PC-9 (cell line): ENCODE data around the gene TCN1. TPM values are rescaled to one million over a fixed set of nuclear protein-coding genes. Genes with fewer than 3 reads are reported as not detected.
"Not testable (repeated sequence)": the region's sequence is repeated elsewhere in the genome, so short reads cannot be mapped to it uniquely, and the experiment has no call there.

ENCODE experiments used
- BruUV-seq: library from RNA; stranded (reverse); fragments of 400-500 nt; replicated peaks from 2 replicates; lab custom pipeline; 2021; lab: Mats Ljungman, UMichigan
- CTCF ChIA-PET: fragments of 300-600 bp; sonication (Branson Sonifier 250); formaldehyde crosslinking; loops from one replicate; lab custom pipeline; 2022; ENCODE audit warnings: antibody characterized with exemption; lab: Charles Lee
- POLR2A ChIA-PET: fragments of 300-600 bp; sonication (Branson Sonifier 250); formaldehyde crosslinking; loops from one replicate; lab custom pipeline; 2022; ENCODE audit warnings: antibody characterized with exemption; ENCODE audit not compliant: unreplicated experiment; lab: Charles Lee
- DNase-seq, 2 experiments: peaks; one replicate each; pipeline versions ENCODE4 v3.0.0 to v3.0.0-alpha.2; 2015 to 2022; ENCODE audit warnings: mixed read lengths in 1 of 2
- H2AFZ ChIP-seq: fragments of 200-600 bp; sonication (generic); 2 replicates; pipeline ENCODE4 v1.8.1; 2017; ENCODE audit warnings: antibody characterized with exemption
- H3F3A ChIP-seq: fragments of 200-600 bp; sonication (generic); 2 replicates; pipeline ENCODE4 v1.8.1; 2017; ENCODE audit warnings: antibody characterized with exemption, mild to moderate bottlenecking, low read depth; ENCODE audit not compliant: insufficient read depth
- H3K27ac ChIP-seq: fragments of 200-600 bp; sonication (generic); 2 replicates; pipeline ENCODE4 v1.6.1; 2016; ENCODE audit warnings: mixed run types
- H3K27me3 ChIP-seq: fragments of 200-600 bp; sonication (generic); 2 replicates; pipeline ENCODE4 v1.6.1; 2016; ENCODE audit warnings: low read depth, mixed run types; ENCODE audit not compliant: insufficient read depth
- H3K36me3 ChIP-seq: fragments of 200-600 bp; sonication (generic); 2 replicates; pipeline ENCODE4 v1.6.1; 2016; ENCODE audit warnings: low read depth, mixed run types
- H3K4me1 ChIP-seq: fragments of 200-600 bp; sonication (generic); replicated peaks from 2 replicates; pipeline ENCODE4 v1.6.1; 2016; ENCODE audit warnings: mixed run types; ENCODE audit not compliant: insufficient read depth
- H3K4me2 ChIP-seq: fragments of 200-600 bp; sonication (generic); 2 replicates; pipeline ENCODE4 v1.6.1; 2017; ENCODE audit warnings: mixed run types
- H3K4me3 ChIP-seq: fragments of 200-600 bp; sonication (generic); 2 replicates; pipeline ENCODE4 v1.6.1; 2016; ENCODE audit warnings: mixed run types
- H3K79me2 ChIP-seq: fragments of 200-600 bp; sonication (generic); 2 replicates; pipeline ENCODE4 v1.6.1; 2017; ENCODE audit warnings: low read depth, mixed run types
- H3K9me2 ChIP-seq: fragments of 200-600 bp; sonication (generic); 2 replicates; pipeline ENCODE4 v1.8.1; 2017; ENCODE audit warnings: mild to moderate bottlenecking; ENCODE audit not compliant: insufficient read depth
- H3K9me3 ChIP-seq: fragments of 200-600 bp; sonication (generic); 2 replicates; pipeline ENCODE4 v1.8.1; 2016; ENCODE audit warnings: low read depth; ENCODE audit not compliant: insufficient read depth
- H4K20me1 ChIP-seq: fragments of 200-600 bp; sonication (generic); 2 replicates; pipeline ENCODE4 v1.8.1; 2017; ENCODE audit not compliant: insufficient read depth
- CTCF ChIP-seq: fragments of 200-600 bp; sonication (generic); conservative IDR thresholded peaks from 2 replicates; pipeline ENCODE4 v1.6.1; 2017; ENCODE audit warnings: mixed run types, antibody characterized with exemption, mild to moderate bottlenecking, moderate library complexity
- EZH2 ChIP-seq: fragments of 200-600 bp; sonication (generic); IDR thresholded peaks from 2 replicates; pipeline ENCODE4 v1.8.0; 2017; ENCODE audit warnings: antibody characterized with exemption, low read depth
- intact Hi-C: fragments of 100-400 bp; cut with micrococcal nuclease; formaldehyde crosslinking; loops from one replicate; pipeline ENCODE4 v1.10.0; 2022; ENCODE audit not compliant: unreplicated experiment
- total RNA-seq: library from RNA; stranded (reverse); gene quantifications from 2 replicates; pipeline ENCODE4 v1.2.3, GENCODE V29; 2021

TCN1 gene
- total RNA-seq, 1 experiment from 2014 or later: 1.4 TPM

GRCh38 chr11:59898046-59898445 lies 31.8 kb upstream of the TCN1 start:
- ChIA-PET CTCF (interaction anchor here (0.6 kb wide), 1 partner anchor 41 kb away, joined by 3 read pairs; no protein-coding TSS in a partner anchor), POLR2A (no interaction called here)
- no peak for DNase-seq
- H3K27me3 ChIP-seq: no peaks in the 10 kb centered on the region
- no peaks in the 10 kb centered on the region for H3K4me1 ChIP-seq
- no peaks in the 10 kb centered on the region for H3K79me2 ChIP-seq
- BruUV-seq: TSS peak; percentile 44
- H3K9me3 ChIP-seq: no peaks in the 10 kb centered on the region
- H3F3A ChIP-seq: no peaks in the 10 kb centered on the region
- H3K27ac ChIP-seq: no peak overlapping the region
- intact Hi-C loops: no loop called here
- no peak overlapping the region for H3K4me3 ChIP-seq
- H4K20me1 ChIP-seq: no peaks in the 10 kb centered on the region
- TF ChIP-seq CTCF (no peak), EZH2 (no peak)
- H3K4me2 ChIP-seq: no peak overlapping the region
- no peaks in the 10 kb centered on the region for H3K36me3 ChIP-seq
- H3K9me2 ChIP-seq: no peaks in the 10 kb centered on the region; the same call in 1 of the 2 replicates
- no peak overlapping the region for H2AFZ ChIP-seq

GRCh38 chr11:59894616-59895015 lies 28.3 kb upstream of the TCN1 start:
- no peak for DNase-seq
- TF ChIP-seq CTCF (no peak), EZH2 (no peak)
- H4K20me1 ChIP-seq: no peaks in the 10 kb centered on the region
- H2AFZ ChIP-seq: no peak overlapping the region
- H3F3A ChIP-seq: no peaks in the 10 kb centered on the region
- no TSS peak for BruUV-seq
- no peaks in the 10 kb centered on the region for H3K4me1 ChIP-seq
- CTCF ChIA-PET: no interaction called here
- intact Hi-C loops: no loop called here
- no peaks in the 10 kb centered on the region for H3K36me3 ChIP-seq
- H3K9me2 ChIP-seq: no peaks in the 10 kb centered on the region; the same call in 1 of the 2 replicates
- H3K4me2 ChIP-seq: no peak overlapping the region
- no peaks in the 10 kb centered on the region for H3K79me2 ChIP-seq
- no peaks in the 10 kb centered on the region for H3K9me3 ChIP-seq
- H3K27me3 ChIP-seq: no peaks in the 10 kb centered on the region
- POLR2A ChIA-PET: interaction anchor here (0.7 kb wide), 1 partner anchor 827 kb away, joined by 11 read pairs; no protein-coding TSS in a partner anchor
- no peak overlapping the region for H3K27ac ChIP-seq
- no peak overlapping the region for H3K4me3 ChIP-seq

- H2AFZ ChIP-seq: no peak overlapping the region
- H3K79me2 ChIP-seq: no peaks in the 10 kb centered on the region
- H3K9me3 ChIP-seq: 0 out of 2 replicates have a peak, but pooled peaks cover 6% of the 10 kb centered on the region
- TF ChIP-seq CTCF (no peak), EZH2 (no peak)
- POLR2A ChIA-PET: no interaction called here
- no peaks in the 10 kb centered on the region for H3K4me1 ChIP-seq
- no peaks in the 10 kb centered on the region for H3F3A ChIP-seq
- H3K27ac ChIP-seq: no peak overlapping the region
- H3K36me3 ChIP-seq: no peaks in the 10 kb centered on the region
- no peak overlapping the region for H3K4me2 ChIP-seq
- no peaks in the 10 kb centered on the region for H3K9me2 ChIP-seq
- CTCF ChIA-PET: no interaction called here
- BruUV-seq: no TSS peak
- no peak overlapping the region for H3K4me3 ChIP-seq
- no peak for DNase-seq
- no peaks in the 10 kb centered on the region for H3K27me3 ChIP-seq
- intact Hi-C loops: no loop called here
- no peaks in the 10 kb centered on the region for H4K20me1 ChIP-seq
Observed at GRCh38 chr11:59891781-59892181, 25.5 kb upstream of the TCN1 start.

GRCh38 chr11:59887156-59887555 lies 20.9 kb upstream of the TCN1 start:
- H4K20me1 ChIP-seq, BruUV-seq, H3K9me3 ChIP-seq, H3K79me2 ChIP-seq, intact Hi-C loops, POLR2A ChIA-PET, DNase-seq, H3K36me3 ChIP-seq, CTCF ChIA-PET, H3F3A ChIP-seq, H3K9me2 ChIP-seq, H3K4me1 ChIP-seq, H3K27me3 ChIP-seq, H3K27ac ChIP-seq, H2AFZ ChIP-seq, H3K4me2 ChIP-seq, H3K4me3 ChIP-seq: not testable (repeated sequence)
